Esophagus squamous epithelium (tissue), 5 donors: Measurements from ENCODE around the gene ARMC9. TPM values are rescaled to one million over a fixed set of nuclear protein-coding genes. Genes with fewer than 3 reads are reported as not detected.

Experiments
- DNase-seq: peaks from one replicate; lab custom pipeline; 2025; lab: John Stamatoyannopoulos, UW
- H3K27ac ChIP-seq, 4 donors: fragments of 200-600 bp; sonication (generic); one replicate each; pipeline ENCODE4 v1.5.1; 2016 to 2019; ENCODE audit warnings: mild to moderate bottlenecking in 1 of 4
- H3K27me3 ChIP-seq, 4 donors: fragments of 200-600 bp; sonication (generic); 1 replicate in 3 of 4; 2 replicates in 1 of 4; pipeline versions ENCODE4 v1.5.1 to v1.6.0; 2017 to 2021; ENCODE audit warnings: antibody characterized with exemption in 1 of 4
- H3K36me3 ChIP-seq, 3 donors: fragments of 200-600 bp; sonication (generic); one replicate each; pipeline ENCODE4 v1.5.1; 2016 to 2019
- H3K4me1 ChIP-seq, 3 donors: fragments of 200-600 bp; sonication (generic); one replicate each; pipeline ENCODE4 v1.5.1; 2017 to 2019
- H3K4me3 ChIP-seq, 4 donors: fragments of 200-600 bp; sonication (generic); 1 replicate in 3 of 4; 2 replicates in 1 of 4; pipeline ENCODE4 v1.5.1; 2016 to 2019; ENCODE audit warnings: mild to moderate bottlenecking in 2 of 4, moderate library complexity in 1 of 4
- H3K9me3 ChIP-seq, 3 donors: fragments of 200-600 bp; sonication (generic); one replicate each; pipeline ENCODE4 v1.5.1; 2016 to 2019
- CTCF ChIP-seq, 6 experiments: fragments of 450-650 bp in 4 of 6; fragments of 200-600 bp in 2 of 6; sonication (generic) in 2 of 6; IDR thresholded peaks; one replicate each; pipeline ENCODE4 v1.5.1; 2016 to 2019; ENCODE audit warnings: antibody characterized with exemption in 6 of 6, mild to moderate bottlenecking in 4 of 6, moderate library complexity in 4 of 6
- POLR2A ChIP-seq, 4 donors: fragments of 450-650 bp; IDR thresholded peaks; one replicate each; pipeline ENCODE4 v1.6.1; 2017; ENCODE audit warnings: antibody characterized with exemption in 4 of 4, mild to moderate bottlenecking in 4 of 4, moderate library complexity in 3 of 4
- WGBS, 2 donors: methylation state at CpG; one replicate each; pipeline ENCODE4 v1.1.5; 2018; 5-methylcytosine and 5-hydroxymethylcytosine counted together
- intact Hi-C: fragments of 100-400 bp; cut with DNase I; formaldehyde crosslinking; loops from one replicate; pipeline ENCODE4 v1.15.0; 2022
- total RNA-seq, 4 donors: library from RNA; depleted of rRNA; stranded (reverse); fragments of >200 nt; gene quantifications; one replicate each; pipeline ENCODE4 v1.1.0, GENCODE V29; 2016
- donor health status: DM: yes; HTN: yes; CAD: no.

The ARMC9 gene
- total RNA-seq, 4 donors from 2014 or later: 2.1 to 13.9 (median 3.9) TPM

GRCh38 chr2:231351648-231352047, 153.2 kb downstream of the ARMC9 start:
- Histone ChIP-seq H3K4me3 (no peak overlapping the region), H3K9me3 (no peaks in the 10 kb centered on the region), H3K4me1 (no peaks in the 10 kb centered on the region), H3K36me3 (no peaks in the 10 kb centered on the region), H3K27me3 (no peaks in the 10 kb centered on the region), H3K27ac (no peak overlapping the region)
- intact Hi-C loops: no loop called here
- DNase-seq: no peak
- WGBS, 2 donors: 82 to 88% methylated on average over 5 of the region's 5 CpGs
- TF ChIP-seq CTCF (IDR thresholded peaks at IDR 0.05): no peak
- TF ChIP-seq POLR2A (IDR thresholded peaks at IDR 0.05): no peak

- no peak for DNase-seq
- intact Hi-C loops: no loop called here
- no peaks in the 10 kb centered on the region for H3K9me3 ChIP-seq
- no peaks in the 10 kb centered on the region for H3K36me3 ChIP-seq
- 100% methylated on average over 2 to 5 of the region's 6 CpGs for WGBS, 2 donors
- no peak for TF ChIP-seq CTCF (IDR thresholded peaks at IDR 0.05)
- no peak for TF ChIP-seq POLR2A (IDR thresholded peaks at IDR 0.05)
- H3K27me3 ChIP-seq: no peaks in the 10 kb centered on the region
- no peaks in the 10 kb centered on the region for H3K4me1 ChIP-seq
- H3K4me3 ChIP-seq: no peak overlapping the region
- H3K27ac ChIP-seq: no peak overlapping the region
Observed at GRCh38 chr2:231353469-231353868, 155.0 kb downstream of the ARMC9 start.

GRCh38 chr2:231355508-231356465, 157.4 kb downstream of the ARMC9 start:
- Histone ChIP-seq H3K27ac (no peak overlapping the region), H3K36me3 (peaks cover 0 to 4% (median 0%) of the 10 kb centered on the region in 3 donors), H3K9me3 (no peaks in the 10 kb centered on the region), H3K4me1 (no peaks in the 10 kb centered on the region), H3K4me3 (no peak overlapping the region), H3K27me3 (no peaks in the 10 kb centered on the region)
- no peak for DNase-seq
- TF ChIP-seq POLR2A (IDR thresholded peaks at IDR 0.05) (no peak), CTCF (IDR thresholded peaks at IDR 0.05) (no peak)
- WGBS, 2 donors: 76 to 88% methylated on average over 10 to 16 of the region's 28 CpGs
- intact Hi-C loops: no loop called here

GRCh38 chr2:231356466-231356844, 158.0 kb downstream of the ARMC9 start:
- Histone ChIP-seq H3K4me1 (no peaks in the 10 kb centered on the region), H3K27me3 (no peaks in the 10 kb centered on the region), H3K36me3 (peaks cover 0 to 8% (median 0%) of the 10 kb centered on the region in 3 donors), H3K27ac (no peak overlapping the region), H3K4me3 (no peak overlapping the region), H3K9me3 (no peaks in the 10 kb centered on the region)
- no peak for DNase-seq
- TF ChIP-seq POLR2A (IDR thresholded peaks at IDR 0.05): no peak
- no peak for TF ChIP-seq CTCF (IDR thresholded peaks at IDR 0.05)
- intact Hi-C loops: no loop called here
- 71 to 73% methylated on average over 5 of the region's 5 CpGs for WGBS, 2 donors

GRCh38 chr2:231357048-231357447, 158.6 kb downstream of the ARMC9 start:
- TF ChIP-seq CTCF (IDR thresholded peaks at IDR 0.05): no peak
- no peak for TF ChIP-seq POLR2A (IDR thresholded peaks at IDR 0.05)
- Histone ChIP-seq H3K27ac (no peak overlapping the region), H3K4me3 (no peak overlapping the region), H3K27me3 (no peaks in the 10 kb centered on the region), H3K9me3 (no peaks in the 10 kb centered on the region), H3K36me3 (peaks cover 0 to 8% (median 0%) of the 10 kb centered on the region in 3 donors), H3K4me1 (no peaks in the 10 kb centered on the region)
- intact Hi-C loops: no loop called here
- WGBS, 2 donors: 83 to 89% methylated on average over 3 to 4 of the region's 7 CpGs
- DNase-seq: no peak
